GM12874 (cell line): ENCODE measurements around the gene TNFRSF8.

Experiments
- TF ChIP-seq, protein P1 (sequence below): IDR thresholded peaks from 2 replicates; pipeline ENCODE4 v1.5.1; 2011; ENCODE audit warnings: low read depth, mild to moderate bottlenecking, control low read depth, low read length, moderate library complexity; ENCODE audit not compliant: insufficient read depth

The TNFRSF8 gene

DNA sequence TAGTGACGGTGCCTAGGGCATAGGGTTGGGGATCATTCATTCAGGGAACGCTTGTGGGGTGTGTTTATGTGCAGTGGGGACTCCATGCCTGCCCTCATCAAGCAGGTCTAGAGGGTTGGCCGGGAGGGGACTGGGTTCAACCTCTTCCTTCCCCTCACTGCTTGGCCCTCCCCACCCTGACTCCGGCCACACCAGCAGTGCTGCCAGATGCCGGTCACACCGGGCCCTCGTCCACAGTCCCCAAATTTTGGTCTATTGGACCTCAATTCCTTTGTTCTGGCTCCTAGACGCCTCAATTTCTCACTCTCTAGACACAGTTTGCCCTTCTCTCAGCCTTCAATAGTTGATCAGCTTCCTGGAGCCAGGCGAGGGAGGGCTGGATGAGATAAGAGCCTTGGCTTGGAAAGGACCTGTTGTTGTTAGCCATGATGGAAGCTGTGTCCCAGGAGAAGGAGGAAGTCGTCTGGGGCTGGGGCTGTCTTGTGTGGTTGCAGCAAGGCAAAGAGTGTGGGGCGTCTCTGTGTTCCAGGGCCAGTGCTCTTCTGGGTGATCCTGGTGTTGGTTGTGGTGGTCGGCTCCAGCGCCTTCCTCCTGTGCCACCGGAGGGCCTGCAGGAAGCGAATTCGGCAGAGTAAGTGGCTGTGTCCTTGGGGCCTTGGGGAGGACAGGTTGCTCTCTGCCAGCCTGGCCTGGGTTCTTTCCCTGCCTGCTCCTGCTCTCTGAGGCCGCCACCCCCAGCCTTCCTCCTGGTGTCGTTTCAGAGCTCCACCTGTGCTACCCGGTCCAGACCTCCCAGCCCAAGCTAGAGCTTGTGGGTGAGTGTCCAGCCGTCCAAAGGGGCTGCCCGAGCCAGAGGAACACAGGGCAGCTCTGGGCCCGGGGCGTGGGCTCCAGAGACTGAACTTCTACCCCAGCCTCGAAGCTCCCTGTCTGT is 62.6 kb downstream of the TNFRSF8 start:
- TF ChIP-seq, protein P1, sequence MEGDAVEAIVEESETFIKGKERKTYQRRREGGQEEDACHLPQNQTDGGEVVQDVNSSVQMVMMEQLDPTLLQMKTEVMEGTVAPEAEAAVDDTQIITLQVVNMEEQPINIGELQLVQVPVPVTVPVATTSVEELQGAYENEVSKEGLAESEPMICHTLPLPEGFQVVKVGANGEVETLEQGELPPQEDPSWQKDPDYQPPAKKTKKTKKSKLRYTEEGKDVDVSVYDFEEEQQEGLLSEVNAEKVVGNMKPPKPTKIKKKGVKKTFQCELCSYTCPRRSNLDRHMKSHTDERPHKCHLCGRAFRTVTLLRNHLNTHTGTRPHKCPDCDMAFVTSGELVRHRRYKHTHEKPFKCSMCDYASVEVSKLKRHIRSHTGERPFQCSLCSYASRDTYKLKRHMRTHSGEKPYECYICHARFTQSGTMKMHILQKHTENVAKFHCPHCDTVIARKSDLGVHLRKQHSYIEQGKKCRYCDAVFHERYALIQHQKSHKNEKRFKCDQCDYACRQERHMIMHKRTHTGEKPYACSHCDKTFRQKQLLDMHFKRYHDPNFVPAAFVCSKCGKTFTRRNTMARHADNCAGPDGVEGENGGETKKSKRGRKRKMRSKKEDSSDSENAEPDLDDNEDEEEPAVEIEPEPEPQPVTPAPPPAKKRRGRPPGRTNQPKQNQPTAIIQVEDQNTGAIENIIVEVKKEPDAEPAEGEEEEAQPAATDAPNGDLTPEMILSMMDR = no peak

DNA sequence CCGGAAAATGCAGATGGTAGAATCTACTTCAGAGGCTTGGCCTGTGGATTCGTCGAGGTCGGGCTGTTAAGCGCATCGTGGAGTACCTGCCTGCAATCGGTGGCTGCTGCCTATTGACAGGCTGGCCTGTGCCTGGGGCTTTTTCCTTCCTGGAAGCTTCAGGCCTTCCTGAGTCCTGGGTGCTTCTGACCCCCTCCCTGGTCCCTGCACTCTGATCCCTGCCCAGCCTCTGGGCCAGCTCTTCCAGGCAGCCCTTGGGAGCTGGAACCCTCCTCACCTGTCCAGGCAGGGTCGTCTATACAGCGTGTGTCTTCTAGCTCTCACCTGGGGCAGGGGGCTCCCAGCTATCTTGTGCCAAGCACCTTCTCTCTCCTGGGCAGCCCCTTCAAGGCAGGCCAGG is 63.7 kb downstream of the TNFRSF8 start:
- TF ChIP-seq, protein P1 = no peak

DNA sequence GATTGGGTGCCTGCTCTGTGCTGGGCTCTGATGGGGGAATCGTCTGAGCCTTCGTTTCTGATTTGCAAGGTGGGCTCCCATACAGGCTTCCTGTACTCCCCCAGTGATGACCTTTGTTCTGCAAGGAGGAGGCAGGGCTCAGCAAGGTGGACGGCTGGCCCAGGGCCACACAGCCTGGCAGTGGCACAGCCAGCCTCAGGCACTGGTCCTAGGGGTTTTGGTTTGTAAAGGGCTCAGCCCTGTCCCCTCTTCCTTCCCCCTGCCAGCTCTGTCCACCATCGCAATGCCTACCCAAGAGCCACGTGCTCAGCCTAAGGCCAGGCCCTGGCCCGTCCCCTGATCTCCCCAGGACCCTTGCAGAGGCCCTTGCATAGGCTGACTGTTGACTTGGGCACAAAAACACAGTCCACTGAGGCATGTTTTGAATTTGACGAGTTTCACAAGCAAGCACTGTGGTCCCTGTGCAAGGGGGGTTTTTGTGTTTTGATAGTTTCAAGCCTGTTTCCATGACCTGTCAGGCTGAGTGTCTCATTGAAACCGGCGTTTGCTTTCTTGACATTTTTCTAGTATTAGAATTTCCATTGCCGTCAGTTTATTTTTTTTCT is 64.2 kb downstream of the TNFRSF8 start:
- TF ChIP-seq, protein P1 = no peak

DNA sequence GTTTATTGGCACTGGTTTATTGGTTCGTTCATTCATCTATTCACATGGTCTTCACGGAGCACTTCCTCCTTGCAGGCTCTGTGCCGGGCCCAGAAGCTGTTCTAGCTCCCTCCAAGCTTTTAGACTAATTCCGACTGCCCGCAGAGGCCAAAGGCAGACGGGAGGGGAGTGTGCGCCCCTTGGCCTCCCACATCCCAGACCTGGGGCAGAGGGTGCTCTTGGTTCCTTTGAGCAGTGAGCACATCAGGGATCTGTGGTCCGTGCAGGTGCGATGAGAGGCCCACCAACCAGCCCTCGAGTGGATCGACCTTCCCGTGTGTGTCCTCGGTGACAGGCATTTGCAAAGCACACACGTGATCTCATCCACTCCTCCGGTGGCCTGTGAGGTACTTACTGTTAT is 65.0 kb downstream of the TNFRSF8 start:
- TF ChIP-seq, protein P1 = no peak

DNA sequence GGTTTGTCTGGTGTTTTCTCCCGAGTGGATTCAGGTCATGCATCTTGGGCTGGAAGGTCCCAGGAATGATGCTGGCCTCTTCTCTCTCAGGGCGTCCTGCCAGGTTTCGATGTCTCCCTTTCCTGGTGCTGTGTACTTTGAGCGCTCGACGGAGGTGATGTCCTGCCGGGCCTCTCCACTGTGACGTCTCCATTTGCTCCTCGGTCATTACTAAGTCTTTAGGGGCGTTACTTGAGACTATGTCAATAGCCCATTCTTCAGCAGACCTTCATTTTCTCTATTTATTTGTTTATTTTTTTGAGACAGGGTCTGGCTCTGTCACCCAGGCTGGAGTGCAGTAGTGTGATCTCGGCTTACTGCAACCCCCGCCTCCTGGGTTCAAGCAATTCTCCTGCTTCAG is 66.5 kb downstream of the TNFRSF8 start:
- TF ChIP-seq, protein P1 = no peak

DNA sequence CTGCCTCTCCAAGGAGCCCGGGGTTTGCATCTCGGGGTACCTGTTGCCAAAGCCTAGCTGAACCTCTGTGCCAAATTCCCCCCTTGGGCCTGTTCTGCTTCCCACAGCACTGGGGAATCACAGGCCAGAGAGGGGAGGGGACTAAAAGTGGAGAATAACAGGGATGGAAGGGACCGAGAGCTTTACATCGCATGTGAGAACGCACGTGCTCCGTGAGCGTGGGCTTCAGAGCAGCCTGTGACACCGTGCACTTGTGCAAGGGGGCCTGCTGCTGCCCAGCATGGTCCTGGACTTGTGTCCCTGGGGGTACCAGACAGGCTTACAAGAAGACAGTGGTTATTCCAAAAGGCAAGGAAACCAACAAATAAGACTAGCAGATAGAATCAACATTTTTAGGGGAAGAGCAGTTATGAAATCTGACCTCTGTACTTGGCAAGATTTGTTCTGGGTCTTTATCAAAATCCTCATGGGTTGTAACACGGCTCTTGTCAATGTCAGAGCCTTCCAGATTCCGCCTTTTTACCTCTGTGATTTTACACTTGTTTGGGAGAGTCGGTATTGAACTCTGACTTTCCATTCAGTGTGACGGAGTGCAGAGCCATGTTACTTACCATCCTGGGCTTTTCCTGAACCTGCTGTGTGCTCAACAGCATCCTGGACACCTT is 67.5 kb downstream of the TNFRSF8 start:
- TF ChIP-seq, protein P1 = no peak

DNA sequence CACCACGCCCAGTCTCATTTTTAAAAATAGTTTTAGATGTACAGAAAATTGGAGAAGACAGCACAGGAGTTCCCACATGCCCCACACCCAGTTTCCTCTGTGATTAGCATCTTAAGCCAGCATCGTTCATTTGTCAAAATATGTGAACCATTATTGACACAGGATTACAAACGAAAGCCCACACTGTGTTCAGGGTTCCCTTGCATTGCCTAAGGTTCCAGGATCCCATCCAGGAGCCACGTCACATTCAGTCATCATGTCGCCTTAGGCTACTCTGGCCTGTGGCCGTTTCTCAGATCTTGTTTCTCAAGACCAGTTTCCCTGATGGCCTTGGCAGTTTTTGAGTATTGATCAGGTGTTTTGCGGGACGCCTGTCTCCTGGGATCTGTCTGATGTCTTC is 69.0 kb downstream of the TNFRSF8 start:
- TF ChIP-seq, protein P1 = no peak
